HCT116 (cell line): Measurements from ENCODE around the gene PIK3R1. TPM values are rescaled to one million over a fixed set of nuclear protein-coding genes. Genes with fewer than 3 reads are reported as not detected.
"Not testable (repeated sequence)": the region's sequence is repeated elsewhere in the genome, so short reads cannot be mapped to it uniquely, and the experiment has no call there.

Experiments used
- ATAC-seq: fragments of 200-7000 bp; cut with Tn5 transposase; 2 replicates; pipeline ENCODE4 v1.9.1; 2020; ENCODE audit warnings: mild to moderate bottlenecking, moderate library complexity
- BruUV-seq: library from RNA; stranded (reverse); fragments of 400-500 nt; replicated peaks from 2 replicates; lab custom pipeline; 2021; lab: Mats Ljungman, UMichigan
- CTCF ChIA-PET: fragments of 300-600 bp; sonication (Branson Sonifier 250); formaldehyde crosslinking; loops from one replicate; lab custom pipeline; 2021; ENCODE audit warnings: antibody characterized with exemption; lab: Charles Lee
- POLR2A ChIA-PET: fragments of 300-600, 350-600 bp; sonication (Branson Sonifier 250); formaldehyde crosslinking; loops from one replicate; lab custom pipeline; 2021; ENCODE audit warnings: antibody characterized with exemption; lab: Charles Lee
- RAD21 ChIA-PET, 2 experiments: fragments of 300-600 bp; sonication (Branson Sonifier 250); formaldehyde crosslinking; loops; one replicate each; lab custom pipeline; 2023; ENCODE audit warnings: low total read pairs in 2 of 2; ENCODE audit not compliant: uncharacterized antibody in 2 of 2, unreplicated experiment in 2 of 2, low non-redundant PET in 1 of 2; lab: Charles Lee
- DNase-seq: peaks from one replicate; pipeline ENCODE4 v3.0.0-alpha.2; 2010; ENCODE audit warnings: low read depth, low spot score
- H2AFZ ChIP-seq: fragments of 200-600 bp; shearing (Covaris generic), sonication (generic); 2 replicates; pipeline ENCODE4 v1.6.1; 2017; ENCODE audit warnings: low read depth, mixed run types, mixed read lengths, antibody characterized with exemption, low read length; ENCODE audit not compliant: poor library complexity, severe bottlenecking
- H3K27ac ChIP-seq: 2 replicates; pipeline ENCODE4 v1.5.1; 2012; ENCODE audit warnings: low read depth, low read length
- H3K27me3 ChIP-seq: fragments of 200-600 bp; sonication (generic); 2 replicates; pipeline ENCODE4 v1.6.1; 2016; ENCODE audit warnings: mixed run types, low read length, mixed read lengths; ENCODE audit not compliant: insufficient read depth
- H3K36me3 ChIP-seq, 2 experiments: fragments of 200-500 bp in 1 of 2; fragments of 200-600 bp in 1 of 2; sonication (Bioruptor generic) in 1 of 2; sonication (generic) in 1 of 2; 2 replicates each; pipeline versions ENCODE4 v1.5.1 to v1.6.1; 2014 to 2016; ENCODE audit warnings: low read length in 2 of 2, inconsistent platforms in 1 of 2, mixed read lengths in 1 of 2, mixed run types in 1 of 2; ENCODE audit not compliant: insufficient read depth in 2 of 2, control insufficient read depth in 1 of 2
- H3K4me1 ChIP-seq, 2 experiments: fragments of 200-600 bp in 1 of 2; sonication (generic) in 1 of 2; 2 replicates each; pipeline versions ENCODE4 v1.5.1 to v1.6.1; 2012 to 2017; ENCODE audit warnings: low read length in 2 of 2, inconsistent platforms in 1 of 2, mild to moderate bottlenecking in 1 of 2, mixed read lengths in 1 of 2, mixed run types in 1 of 2, moderate library complexity in 1 of 2; ENCODE audit not compliant: insufficient read depth in 2 of 2, control insufficient read depth in 1 of 2
- H3K4me2 ChIP-seq: fragments of 200-600 bp; sonication (generic); 2 replicates; pipeline ENCODE4 v1.6.1; 2017; ENCODE audit warnings: mixed run types, low read length, mixed read lengths
- H3K4me3 ChIP-seq, 2 experiments: fragments of 200-600 bp in 1 of 2; sonication (generic) in 1 of 2; replicated peaks in 1 of 2; 2 replicates each; pipeline ENCODE4 v1.5.1; 2011 to 2016; ENCODE audit warnings: low read length in 2 of 2, control low read depth in 1 of 2, low read depth in 1 of 2, mild to moderate bottlenecking in 1 of 2, mixed read lengths in 1 of 2, mixed run types in 1 of 2
- H3K79me2 ChIP-seq: fragments of 200-600 bp; sonication (generic); 2 replicates; pipeline ENCODE4 v1.6.1; 2017; ENCODE audit warnings: mild to moderate bottlenecking, mixed run types, low read length, moderate library complexity, mixed read lengths; ENCODE audit not compliant: insufficient read depth
- H3K9ac ChIP-seq: fragments of 200-600 bp; sonication (generic); 2 replicates; pipeline ENCODE4 v1.6.1; 2016; ENCODE audit warnings: low read length, mixed read lengths
- H3K9me2 ChIP-seq: fragments of 200-600 bp; sonication (generic), shearing (Covaris generic); 2 replicates; pipeline ENCODE4 v1.6.1; 2017; ENCODE audit warnings: mixed run types, mild to moderate bottlenecking, moderate library complexity; ENCODE audit not compliant: insufficient read depth
- H3K9me3 ChIP-seq, 2 experiments: fragments of 200-500 bp in 1 of 2; fragments of 200-600 bp in 1 of 2; sonication (Bioruptor generic) in 1 of 2; sonication (generic) in 1 of 2; 2 replicates each; pipeline ENCODE4 v1.6.1; 2014 to 2017; ENCODE audit warnings: low read length in 2 of 2, mixed read lengths in 2 of 2, inconsistent platforms in 1 of 2, low read depth in 1 of 2, mild to moderate bottlenecking in 1 of 2, mixed run types in 1 of 2, moderate library complexity in 1 of 2; ENCODE audit not compliant: control insufficient read depth in 1 of 2, insufficient read depth in 1 of 2
- H4K20me1 ChIP-seq: fragments of 200-600 bp; sonication (generic), shearing (Covaris generic); 2 replicates; pipeline ENCODE4 v1.6.1; 2017; ENCODE audit warnings: mixed run types, mild to moderate bottlenecking, moderate library complexity; ENCODE audit not compliant: insufficient read depth
- CEBPB ChIP-seq: IDR thresholded peaks from 2 replicates; pipeline ENCODE4 v1.6.1; 2012; ENCODE audit warnings: low read depth
- EGR1 ChIP-seq: IDR thresholded peaks from 2 replicates; pipeline ENCODE4 v1.6.1; 2012; ENCODE audit warnings: low read depth
- EZH2 ChIP-seq: fragments of 200-600 bp; sonication (generic); IDR thresholded peaks from 2 replicates; pipeline ENCODE4 v1.6.1; 2017; ENCODE audit warnings: antibody characterized with exemption, mixed run types
- EZH2phosphoT487 ChIP-seq: fragments of 200-600 bp; IDR thresholded peaks from 2 replicates; pipeline ENCODE4 v1.6.1; 2018; ENCODE audit warnings: antibody characterized with exemption, borderline replicate concordance
- MAX ChIP-seq: IDR thresholded peaks from 2 replicates; pipeline ENCODE4 v1.6.1; 2012
- POLR2A ChIP-seq: IDR thresholded peaks from 2 replicates; pipeline ENCODE4 v1.7.0; 2011; ENCODE audit warnings: borderline replicate concordance; ENCODE audit not compliant: insufficient read depth, insufficient read length; ENCODE audit errors: extremely low read depth
- RAD21 ChIP-seq: IDR thresholded peaks from 2 replicates; pipeline ENCODE4 v1.6.1; 2012; ENCODE audit warnings: low read depth, mild to moderate bottlenecking
- REST ChIP-seq: IDR thresholded peaks from 2 replicates; pipeline ENCODE4 v1.6.1; 2012; ENCODE audit warnings: low read depth
- SRF ChIP-seq: IDR thresholded peaks from 2 replicates; pipeline ENCODE4 v1.6.1; 2012; ENCODE audit warnings: low read depth
- YY1 ChIP-seq: IDR thresholded peaks from 2 replicates; pipeline ENCODE4 v1.6.1; 2011; ENCODE audit warnings: low read length, low read depth, moderate library complexity, mild to moderate bottlenecking; ENCODE audit not compliant: insufficient replicate concordance; ENCODE audit errors: extremely low read depth
- intact Hi-C: fragments of 100-400 bp; cut with micrococcal nuclease; formaldehyde crosslinking; loops from 2 replicates; pipeline ENCODE4 v1.10.0; 2022
- total RNA-seq: library from RNA; stranded (reverse); gene quantifications from one replicate; pipeline ENCODE4 v1.2.1, GENCODE V29; 2021; ENCODE audit not compliant: unreplicated experiment
- TF ChIP-seq, protein P1 (sequence below): IDR thresholded peaks from 2 replicates; pipeline ENCODE4 v1.6.1; 2011; ENCODE audit warnings: mild to moderate bottlenecking, low read length, moderate library complexity; ENCODE audit not compliant: insufficient replicate concordance; ENCODE audit errors: extremely low read depth

PIK3R1 gene
- total RNA-seq, 1 experiment from 2014 or later, result 7.2 TPM

DNA sequence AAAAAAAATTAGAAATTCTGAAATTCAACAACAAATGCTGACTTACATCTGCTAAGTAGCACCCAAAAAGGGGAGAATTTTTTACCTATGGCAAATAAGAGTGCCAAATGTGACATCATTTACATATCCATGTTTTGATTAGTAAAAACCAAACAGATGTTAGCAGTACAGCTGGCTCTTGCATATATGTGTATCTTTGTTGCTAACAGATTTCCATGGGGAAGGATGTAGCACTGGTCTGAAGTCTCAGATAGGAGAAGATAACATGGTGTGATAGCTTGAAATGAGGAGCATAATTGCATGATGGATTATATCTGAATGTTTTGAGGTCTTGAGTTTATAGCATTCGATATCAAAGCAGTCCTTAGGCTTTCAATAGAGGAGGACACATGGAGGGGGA, 17.5 kb downstream of the PIK3R1 start:
- RAD21 ChIA-PET, result no interaction called here
- no peak for ATAC-seq
- intact Hi-C loops, result no loop called here
- Histone ChIP-seq H3K4me2 (no peak overlapping the region), H3K9ac (no peak overlapping the region), H3K9me3 (no peaks in the 10 kb centered on the region), H3K4me3 (no peak overlapping the region), H3K79me2 (no peaks in the 10 kb centered on the region; the same call in 1 of the 2 replicates), H3K4me1 (no peaks in the 10 kb centered on the region), H3K27ac (no peak overlapping the region), H3K9me2 (no peaks in the 10 kb centered on the region), H4K20me1 (peaks cover 4% of the 10 kb centered on the region), H3K27me3 (no peaks in the 10 kb centered on the region), H3K36me3 (no peaks in the 10 kb centered on the region), H2AFZ (no peak overlapping the region)
- POLR2A ChIA-PET, result no interaction called here
- no TSS peak for BruUV-seq
- DNase-seq, result no peak
- CTCF ChIA-PET, result no interaction called here
- TF ChIP-seq CEBPB (no peak), REST (no peak), EZH2 (no peak), EGR1 (no peak), YY1 (no peak), EZH2phosphoT487 (no peak), RAD21 (no peak), MAX (no peak), POLR2A (no peak), SRF (no peak)
- TF ChIP-seq, protein P1, sequence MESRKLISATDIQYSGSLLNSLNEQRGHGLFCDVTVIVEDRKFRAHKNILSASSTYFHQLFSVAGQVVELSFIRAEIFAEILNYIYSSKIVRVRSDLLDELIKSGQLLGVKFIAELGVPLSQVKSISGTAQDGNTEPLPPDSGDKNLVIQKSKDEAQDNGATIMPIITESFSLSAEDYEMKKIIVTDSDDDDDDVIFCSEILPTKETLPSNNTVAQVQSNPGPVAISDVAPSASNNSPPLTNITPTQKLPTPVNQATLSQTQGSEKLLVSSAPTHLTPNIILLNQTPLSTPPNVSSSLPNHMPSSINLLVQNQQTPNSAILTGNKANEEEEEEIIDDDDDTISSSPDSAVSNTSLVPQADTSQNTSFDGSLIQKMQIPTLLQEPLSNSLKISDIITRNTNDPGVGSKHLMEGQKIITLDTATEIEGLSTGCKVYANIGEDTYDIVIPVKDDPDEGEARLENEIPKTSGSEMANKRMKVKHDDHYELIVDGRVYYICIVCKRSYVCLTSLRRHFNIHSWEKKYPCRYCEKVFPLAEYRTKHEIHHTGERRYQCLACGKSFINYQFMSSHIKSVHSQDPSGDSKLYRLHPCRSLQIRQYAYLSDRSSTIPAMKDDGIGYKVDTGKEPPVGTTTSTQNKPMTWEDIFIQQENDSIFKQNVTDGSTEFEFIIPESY, result no peak

- H3K4me2 ChIP-seq, H3K79me2 ChIP-seq, intact Hi-C loops, RAD21 ChIA-PET, H3K9ac ChIP-seq, H3K4me3 ChIP-seq, H3K27ac ChIP-seq, CTCF ChIA-PET, H3K27me3 ChIP-seq, H3K4me1 ChIP-seq, ATAC-seq, H4K20me1 ChIP-seq, BruUV-seq, DNase-seq, H3K36me3 ChIP-seq, H2AFZ ChIP-seq, POLR2A ChIA-PET, H3K9me3 ChIP-seq, H3K9me2 ChIP-seq: not testable (repeated sequence)
These were observed 19.7 kb downstream of the PIK3R1 start for GRCh38 chr5:68235229-68235628.
